ENCODE data around the gene MRPL53. TPM values are rescaled to one million over a fixed set of nuclear protein-coding genes. Genes with fewer than 3 reads are reported as not detected.

MRPL53 gene
- total and polyA plus RNA-seq, 4 donors, result 12.6 to 72.5 (median 36.1) TPM

- Histone ChIP-seq H3K9me3 (ENCODE audit: control insufficient read depth in 4 of 4, low read length in 3 of 4) (no peaks in the 10 kb centered on the region), H3K9ac (ENCODE audit: low read depth in 1 of 2, low read length in 2 of 2) (no peak overlapping the region), H3K27me3 (ENCODE audit: control insufficient read depth in 4 of 4, insufficient read depth in 4 of 4, low read length in 3 of 4) (peaks cover 11 to 27% (median 13%) of the 10 kb centered on the region in 4 donors), H3K36me3 (ENCODE audit: control insufficient read depth in 4 of 4, insufficient read depth in 3 of 4, low read depth in 1 of 4, low read length in 3 of 4) (no peaks in the 10 kb centered on the region), H3K27ac (ENCODE audit: low read depth in 1 of 2, low read length in 2 of 2) (no peak overlapping the region), H3K4me1 (ENCODE audit: control insufficient read depth in 4 of 4, insufficient read depth in 4 of 4, low read length in 3 of 4) (peaks cover 9 to 19% (median 13%) of the 10 kb centered on the region in 4 donors), H3K4me3 (ENCODE audit: low read depth in 1 of 3, low read length in 3 of 3) (peak overlapping the region in 1 of 3 donors; percentile 19)
- no peak for TF ChIP-seq JUND (IDR thresholded peaks at IDR 0.05)
- DNase-seq (ENCODE audit: low spot score), result no peak
- WGBS, result 75% methylated on average over 13 of the region's 13 CpGs
These were observed 44.2 kb upstream of the MRPL53 start for GRCh38 chr2:74516650-74517049.

GRCh38 chr2:74515981-74516633, 43.6 kb upstream of the MRPL53 start:
- TF ChIP-seq RAD21 (IDR thresholded peaks at IDR 0.05), result no peak
- no peak for TF ChIP-seq TAF1 (conservative IDR thresholded peaks at IDR 0.05)
- no peak for TF ChIP-seq FOXA2 (IDR thresholded peaks at IDR 0.05)
- TF ChIP-seq, protein P1, sequence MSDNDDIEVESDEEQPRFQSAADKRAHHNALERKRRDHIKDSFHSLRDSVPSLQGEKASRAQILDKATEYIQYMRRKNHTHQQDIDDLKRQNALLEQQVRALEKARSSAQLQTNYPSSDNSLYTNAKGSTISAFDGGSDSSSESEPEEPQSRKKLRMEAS (IDR thresholded peaks at IDR 0.05), result no peak
- no peak for TF ChIP-seq HNF4G (IDR thresholded peaks at IDR 0.05)
- TF ChIP-seq ZBTB33 (IDR thresholded peaks at IDR 0.05), result no peak
- TF ChIP-seq EGR1 (IDR thresholded peaks at IDR 0.05; ENCODE audit: low read depth in 2 of 2), result no peak
- TF ChIP-seq, protein P2, sequence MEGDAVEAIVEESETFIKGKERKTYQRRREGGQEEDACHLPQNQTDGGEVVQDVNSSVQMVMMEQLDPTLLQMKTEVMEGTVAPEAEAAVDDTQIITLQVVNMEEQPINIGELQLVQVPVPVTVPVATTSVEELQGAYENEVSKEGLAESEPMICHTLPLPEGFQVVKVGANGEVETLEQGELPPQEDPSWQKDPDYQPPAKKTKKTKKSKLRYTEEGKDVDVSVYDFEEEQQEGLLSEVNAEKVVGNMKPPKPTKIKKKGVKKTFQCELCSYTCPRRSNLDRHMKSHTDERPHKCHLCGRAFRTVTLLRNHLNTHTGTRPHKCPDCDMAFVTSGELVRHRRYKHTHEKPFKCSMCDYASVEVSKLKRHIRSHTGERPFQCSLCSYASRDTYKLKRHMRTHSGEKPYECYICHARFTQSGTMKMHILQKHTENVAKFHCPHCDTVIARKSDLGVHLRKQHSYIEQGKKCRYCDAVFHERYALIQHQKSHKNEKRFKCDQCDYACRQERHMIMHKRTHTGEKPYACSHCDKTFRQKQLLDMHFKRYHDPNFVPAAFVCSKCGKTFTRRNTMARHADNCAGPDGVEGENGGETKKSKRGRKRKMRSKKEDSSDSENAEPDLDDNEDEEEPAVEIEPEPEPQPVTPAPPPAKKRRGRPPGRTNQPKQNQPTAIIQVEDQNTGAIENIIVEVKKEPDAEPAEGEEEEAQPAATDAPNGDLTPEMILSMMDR (IDR thresholded peaks at IDR 0.05; ENCODE audit: low read depth, low read length, missing input control), result no peak
- no peak for TF ChIP-seq SP1 (IDR thresholded peaks at IDR 0.05)
- no peak for TF ChIP-seq RXRA (IDR thresholded peaks at IDR 0.05)
- no peak for TF ChIP-seq ATF3 (IDR thresholded peaks at IDR 0.05)
- TF ChIP-seq FOXA1 (IDR thresholded peaks at IDR 0.05), result no peak
- no peak for TF ChIP-seq JUND (IDR thresholded peaks at IDR 0.05)
- TF ChIP-seq NR2F2 (IDR thresholded peaks at IDR 0.05), result no peak
- TF ChIP-seq YY1 (IDR thresholded peaks at IDR 0.05), result no peak
- TF ChIP-seq GABPA (IDR thresholded peaks at IDR 0.05 in 1 of 2, conservative IDR thresholded peaks at IDR 0.05 in 1 of 2), result no peak
- TF ChIP-seq HNF4A (conservative IDR thresholded peaks at IDR 0.05), result no peak
- TF ChIP-seq, protein P3, sequence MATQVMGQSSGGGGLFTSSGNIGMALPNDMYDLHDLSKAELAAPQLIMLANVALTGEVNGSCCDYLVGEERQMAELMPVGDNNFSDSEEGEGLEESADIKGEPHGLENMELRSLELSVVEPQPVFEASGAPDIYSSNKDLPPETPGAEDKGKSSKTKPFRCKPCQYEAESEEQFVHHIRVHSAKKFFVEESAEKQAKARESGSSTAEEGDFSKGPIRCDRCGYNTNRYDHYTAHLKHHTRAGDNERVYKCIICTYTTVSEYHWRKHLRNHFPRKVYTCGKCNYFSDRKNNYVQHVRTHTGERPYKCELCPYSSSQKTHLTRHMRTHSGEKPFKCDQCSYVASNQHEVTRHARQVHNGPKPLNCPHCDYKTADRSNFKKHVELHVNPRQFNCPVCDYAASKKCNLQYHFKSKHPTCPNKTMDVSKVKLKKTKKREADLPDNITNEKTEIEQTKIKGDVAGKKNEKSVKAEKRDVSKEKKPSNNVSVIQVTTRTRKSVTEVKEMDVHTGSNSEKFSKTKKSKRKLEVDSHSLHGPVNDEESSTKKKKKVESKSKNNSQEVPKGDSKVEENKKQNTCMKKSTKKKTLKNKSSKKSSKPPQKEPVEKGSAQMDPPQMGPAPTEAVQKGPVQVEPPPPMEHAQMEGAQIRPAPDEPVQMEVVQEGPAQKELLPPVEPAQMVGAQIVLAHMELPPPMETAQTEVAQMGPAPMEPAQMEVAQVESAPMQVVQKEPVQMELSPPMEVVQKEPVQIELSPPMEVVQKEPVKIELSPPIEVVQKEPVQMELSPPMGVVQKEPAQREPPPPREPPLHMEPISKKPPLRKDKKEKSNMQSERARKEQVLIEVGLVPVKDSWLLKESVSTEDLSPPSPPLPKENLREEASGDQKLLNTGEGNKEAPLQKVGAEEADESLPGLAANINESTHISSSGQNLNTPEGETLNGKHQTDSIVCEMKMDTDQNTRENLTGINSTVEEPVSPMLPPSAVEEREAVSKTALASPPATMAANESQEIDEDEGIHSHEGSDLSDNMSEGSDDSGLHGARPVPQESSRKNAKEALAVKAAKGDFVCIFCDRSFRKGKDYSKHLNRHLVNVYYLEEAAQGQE (IDR thresholded peaks at IDR 0.05), result no peak
- H3K9ac ChIP-seq (ENCODE audit: low read depth in 1 of 2, low read length in 2 of 2), result no peak overlapping the region
- H3K27me3 ChIP-seq (ENCODE audit: control insufficient read depth in 4 of 4, insufficient read depth in 4 of 4, low read length in 3 of 4), result peaks cover 11 to 30% (median 13%) of the 10 kb centered on the region in 4 donors
- 11% methylated on average over 72 of the region's 72 CpGs for WGBS
- DNase-seq (ENCODE audit: low spot score), result peak; percentile 85
- H3K4me3 ChIP-seq (ENCODE audit: low read depth in 1 of 3, low read length in 3 of 3), result peak overlapping the region in 2 of 3 donors; percentile 19 to 26
- no peaks in the 10 kb centered on the region for H3K9me3 ChIP-seq (ENCODE audit: control insufficient read depth in 4 of 4, low read length in 3 of 4)
- no peaks in the 10 kb centered on the region for H3K36me3 ChIP-seq (ENCODE audit: control insufficient read depth in 4 of 4, insufficient read depth in 3 of 4, low read depth in 1 of 4, low read length in 3 of 4)
- peaks cover 9 to 19% (median 13%) of the 10 kb centered on the region in 4 donors for H3K4me1 ChIP-seq (ENCODE audit: control insufficient read depth in 4 of 4, insufficient read depth in 4 of 4, low read length in 3 of 4)
- H3K27ac ChIP-seq (ENCODE audit: low read depth in 1 of 2, low read length in 2 of 2), result no peak overlapping the region
